Measurements from ENCODE around the gene ABHD1.
"Not testable (repeated sequence)": the region's sequence is repeated elsewhere in the genome, so short reads cannot be mapped to it uniquely, and the experiment has no call there.

Gene ABHD1

GRCh38 chr2:27174638-27175037 lies 51.0 kb downstream of the ABHD1 start:
- DNase-seq, result no peak

DNA sequence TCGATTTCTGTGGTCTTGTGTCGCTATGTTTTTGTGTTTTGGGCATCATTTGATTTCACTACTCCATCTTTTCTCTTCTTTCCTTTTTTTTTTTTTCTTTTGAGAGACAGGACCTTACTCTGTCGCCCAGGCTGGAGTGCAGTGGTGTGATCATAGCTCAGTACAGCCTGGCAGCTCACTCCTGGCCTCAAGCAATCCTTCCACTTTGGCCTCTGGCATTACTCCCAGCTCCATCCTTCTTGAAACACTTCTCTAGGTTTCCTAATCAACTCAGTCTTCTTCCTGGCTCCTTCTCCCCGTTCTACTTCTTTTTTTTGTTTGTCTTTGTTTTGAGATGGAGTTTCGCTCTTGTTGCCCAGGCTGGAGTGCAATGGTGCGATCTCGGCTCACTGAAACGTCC lies 51.7 kb downstream of the ABHD1 start:
- no peak for DNase-seq

DNA sequence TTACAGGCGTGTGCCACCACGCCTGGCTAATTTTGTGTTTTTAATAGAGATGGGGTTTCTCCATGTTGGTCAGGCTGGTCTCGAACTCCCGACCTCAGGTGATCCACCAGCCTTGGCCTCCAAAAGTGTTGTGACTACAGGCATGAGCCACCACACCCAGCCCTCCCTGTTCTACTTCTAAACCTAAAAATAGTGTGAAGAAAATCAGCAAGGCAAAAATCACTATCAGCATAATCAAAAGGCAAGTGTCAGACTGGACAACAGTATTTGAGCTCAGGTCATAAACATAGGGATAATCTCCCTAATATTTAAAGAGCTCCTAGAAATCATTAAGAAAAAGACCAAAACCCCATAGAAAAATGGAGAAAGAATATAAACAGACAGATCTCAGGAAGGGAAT lies 52.2 kb downstream of the ABHD1 start:
- not testable (repeated sequence) for DNase-seq

DNA sequence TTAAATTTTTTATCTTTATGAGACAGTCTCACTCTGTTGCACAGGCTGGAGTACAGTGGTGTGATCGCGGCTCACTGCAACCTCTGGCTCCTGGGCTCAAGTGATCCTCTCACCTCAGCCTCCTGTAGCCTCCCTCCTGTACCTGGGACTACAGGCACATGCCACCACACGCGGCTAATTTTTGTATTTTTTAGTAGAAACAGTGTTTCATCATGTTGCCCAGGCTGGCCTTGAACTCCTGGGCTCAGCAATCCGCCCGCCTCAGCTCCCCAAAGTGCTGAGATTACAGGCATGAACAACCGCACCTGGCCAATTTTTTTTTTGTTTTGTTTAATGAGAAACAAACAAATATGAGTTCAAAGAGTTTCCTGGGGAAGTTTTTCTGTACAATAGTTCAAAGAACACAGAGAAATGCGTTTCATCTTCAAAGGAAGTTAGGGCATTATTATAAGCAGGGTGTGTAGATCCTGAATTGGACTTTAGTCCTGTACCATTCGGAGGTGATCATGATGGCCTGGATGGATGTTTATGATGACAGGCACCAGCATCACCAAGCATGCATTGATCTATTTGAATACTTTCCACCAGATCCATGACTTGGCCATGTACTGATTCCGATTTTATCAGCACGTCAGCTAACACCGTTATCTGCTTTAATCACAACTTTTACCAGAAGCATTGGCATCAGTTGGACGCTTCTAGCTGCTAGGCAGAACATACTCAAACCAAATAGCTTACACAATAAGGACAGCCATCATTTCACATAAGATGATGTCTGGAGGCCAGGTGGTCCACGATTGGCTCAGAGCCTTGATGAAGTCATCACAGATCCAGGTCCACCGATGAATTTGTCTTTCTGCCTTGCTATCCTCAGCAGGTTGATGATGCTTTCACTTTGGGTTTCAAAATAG lies 54.1 kb downstream of the ABHD1 start:
- DNase-seq, result no peak

DNA sequence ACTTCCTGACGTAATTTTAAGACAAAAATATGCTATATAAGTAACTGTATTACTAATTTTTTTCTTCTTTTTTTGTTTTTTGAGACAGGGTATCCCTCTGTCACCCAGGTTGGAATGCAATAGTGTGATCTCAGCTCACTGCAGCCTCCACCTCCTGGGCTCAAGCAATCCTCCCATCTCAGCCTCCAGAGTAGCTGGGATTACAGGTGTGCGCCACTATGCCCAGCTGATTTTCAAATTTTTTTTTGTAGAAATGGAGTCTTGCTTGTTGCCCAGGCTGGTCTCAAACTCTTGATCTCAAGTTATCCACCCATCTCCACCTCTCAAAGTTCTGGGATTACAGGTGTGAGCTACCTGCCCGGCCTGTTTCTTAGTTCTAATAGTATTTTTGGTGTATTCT lies 54.9 kb downstream of the ABHD1 start:
- DNase-seq, result no peak

DNA sequence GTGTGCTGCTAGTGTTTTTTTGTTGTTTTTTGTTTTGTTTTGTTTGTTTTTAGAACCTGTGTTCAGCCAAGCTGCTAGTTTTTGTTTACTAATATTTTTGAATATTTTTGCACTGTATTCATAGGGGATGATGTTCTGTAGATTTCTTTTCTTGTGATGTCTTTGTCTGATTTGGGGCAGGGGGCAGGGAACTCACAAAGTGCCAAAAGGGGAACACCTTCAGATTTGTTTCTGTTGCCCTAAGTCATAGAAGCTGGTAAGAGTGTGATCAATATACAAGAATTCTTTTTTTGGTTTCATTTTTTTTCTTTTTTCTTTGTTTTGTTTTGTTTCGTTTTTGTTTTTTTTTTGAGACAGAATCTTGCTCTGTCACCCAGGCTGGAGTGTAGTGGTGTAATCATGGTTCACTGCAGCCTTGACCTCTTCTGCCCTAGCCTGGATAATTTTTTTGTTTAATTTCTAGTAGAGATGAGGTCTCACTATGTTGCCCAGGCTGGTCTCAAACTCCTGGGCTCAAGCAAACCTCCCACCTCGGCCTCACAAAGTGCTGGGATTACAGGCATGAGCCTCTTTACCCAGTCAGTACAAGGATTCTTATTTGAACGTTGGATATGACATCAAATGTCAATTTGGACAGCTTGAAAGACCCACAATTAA lies 55.9 kb downstream of the ABHD1 start:
- DNase-seq, result no peak

All from SIG-M5 (cell line).